Measurements from ENCODE around the gene PCDH10. TPM values are rescaled to one million over a fixed set of nuclear protein-coding genes. Genes with fewer than 3 reads are reported as not detected.
A peak's percentile ranks its signal among the peaks of the same experiment; 100 is the strongest.

Gene PCDH10, protein sequence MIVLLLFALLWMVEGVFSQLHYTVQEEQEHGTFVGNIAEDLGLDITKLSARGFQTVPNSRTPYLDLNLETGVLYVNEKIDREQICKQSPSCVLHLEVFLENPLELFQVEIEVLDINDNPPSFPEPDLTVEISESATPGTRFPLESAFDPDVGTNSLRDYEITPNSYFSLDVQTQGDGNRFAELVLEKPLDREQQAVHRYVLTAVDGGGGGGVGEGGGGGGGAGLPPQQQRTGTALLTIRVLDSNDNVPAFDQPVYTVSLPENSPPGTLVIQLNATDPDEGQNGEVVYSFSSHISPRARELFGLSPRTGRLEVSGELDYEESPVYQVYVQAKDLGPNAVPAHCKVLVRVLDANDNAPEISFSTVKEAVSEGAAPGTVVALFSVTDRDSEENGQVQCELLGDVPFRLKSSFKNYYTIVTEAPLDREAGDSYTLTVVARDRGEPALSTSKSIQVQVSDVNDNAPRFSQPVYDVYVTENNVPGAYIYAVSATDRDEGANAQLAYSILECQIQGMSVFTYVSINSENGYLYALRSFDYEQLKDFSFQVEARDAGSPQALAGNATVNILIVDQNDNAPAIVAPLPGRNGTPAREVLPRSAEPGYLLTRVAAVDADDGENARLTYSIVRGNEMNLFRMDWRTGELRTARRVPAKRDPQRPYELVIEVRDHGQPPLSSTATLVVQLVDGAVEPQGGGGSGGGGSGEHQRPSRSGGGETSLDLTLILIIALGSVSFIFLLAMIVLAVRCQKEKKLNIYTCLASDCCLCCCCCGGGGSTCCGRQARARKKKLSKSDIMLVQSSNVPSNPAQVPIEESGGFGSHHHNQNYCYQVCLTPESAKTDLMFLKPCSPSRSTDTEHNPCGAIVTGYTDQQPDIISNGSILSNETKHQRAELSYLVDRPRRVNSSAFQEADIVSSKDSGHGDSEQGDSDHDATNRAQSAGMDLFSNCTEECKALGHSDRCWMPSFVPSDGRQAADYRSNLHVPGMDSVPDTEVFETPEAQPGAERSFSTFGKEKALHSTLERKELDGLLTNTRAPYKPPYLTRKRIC
- total RNA-seq (under 1 TPM in 5 of 7 donors, not detected in 2; 0.05 to 0.13 (median 0.06) TPM), polyA plus RNA-seq (under 1 TPM in 2 of 3 donors, not detected in 1; under 0.01 to 0.19 TPM)
- long read RNA-seq, donor 1: 0 reads
- long read RNA-seq, donor 2, full-length matches to known transcripts: 2 of 2 reads
- long read RNA-seq, donor 2, partial matches to known transcripts: 0 of 2 reads
- long read RNA-seq, donor 2, other reads (novel, unspliced or antisense): 0 of 2 reads

DNA sequence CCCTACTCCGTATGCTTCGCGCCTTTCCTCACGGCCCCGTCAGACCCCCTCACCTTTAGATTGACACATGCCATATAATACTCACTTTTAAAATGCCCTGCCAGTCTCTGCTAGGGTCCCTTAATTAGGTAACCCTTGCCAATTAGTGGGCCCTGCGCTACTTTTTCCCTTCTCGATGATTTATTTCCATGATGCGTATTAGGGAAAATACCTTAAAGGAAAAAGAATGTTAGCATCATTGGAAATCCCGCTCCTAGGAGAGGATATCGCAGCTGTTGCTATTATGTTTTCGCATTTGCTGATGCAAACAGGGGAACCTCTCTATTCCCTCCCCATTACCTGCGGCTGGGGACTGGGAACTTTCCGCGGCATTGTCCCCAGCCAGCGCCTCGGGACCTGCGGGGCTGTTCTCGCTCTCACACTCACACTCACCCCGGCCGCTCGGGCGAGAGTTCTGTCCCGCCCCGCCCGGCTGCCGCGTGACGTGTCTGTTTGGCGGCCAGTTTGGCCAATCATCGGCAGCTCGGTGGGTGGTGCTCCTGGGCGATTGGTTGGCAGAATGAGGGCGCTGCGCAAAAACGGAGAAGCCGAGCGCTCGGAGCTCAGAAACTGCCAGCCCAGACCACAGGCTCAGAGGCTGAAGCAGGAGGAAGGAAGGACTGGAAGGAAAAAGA is at the start of gene PCDH10:
PCDH10 (plus strand) TSS at position 605 of the 674 bp plus-strand sequence. CDS start 847 bp downstream, outside the sequence.
- Histone ChIP-seq H3K27ac (no peak within 1 kb of the TSS), H3K4me3 (peak within 1 kb of the TSS; percentile 23 to 67 (median 29)), H3K27me3 (replicated peaks in 1 of 7) (peaks cover 13 to 94% (median 85%) of the 10 kb centered on the region in 7 donors), H3K4me1 (peaks cover 12 to 72% (median 49%) of the 10 kb centered on the region in 6 donors), H3K9me3 (no peaks in the 10 kb centered on the region), H3K36me3 (no peaks in the 10 kb centered on the region)
- WGBS, 5 donors: 2 to 4% (median 2%) methylated on average over 38 of the region's 38 CpGs
- peak; percentile 80 for DNase-seq
- intact Hi-C loops (cut with DNase I; ENCODE audit: low total_unique reads): no loop called here
- TF ChIP-seq POLR2AphosphoS5 (IDR thresholded peaks at IDR 0.05): peak; percentile 64 to 76 (median 69)
- TF ChIP-seq POLR2A (IDR thresholded peaks at IDR 0.05): peak in 1 of 3 donors; percentile 21
- no peak for TF ChIP-seq CTCF (IDR thresholded peaks at IDR 0.05 in 8 of 11, conservative IDR thresholded peaks at IDR 0.05 in 3 of 11)

DNA sequence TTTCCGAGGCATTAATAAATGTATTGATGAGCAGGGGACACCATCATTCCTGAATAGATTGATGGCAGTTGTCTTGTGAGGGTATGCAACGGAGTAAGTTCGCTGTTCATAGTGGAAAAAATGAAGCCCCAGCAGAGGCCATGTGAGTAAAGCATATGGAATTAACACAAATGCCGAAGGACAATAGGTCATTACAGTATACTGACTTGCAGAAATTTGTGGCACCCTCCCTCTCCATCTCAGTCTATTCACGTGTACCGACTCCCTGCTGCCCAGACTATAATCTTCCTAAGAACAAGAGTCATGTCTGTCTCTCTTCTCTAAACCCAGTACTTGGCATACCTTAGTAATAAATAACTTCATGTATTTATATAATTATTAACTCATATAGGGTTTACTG is 47.1 kb upstream of the PCDH10 start:
- no peak overlapping the region for H3K27ac ChIP-seq
- intact Hi-C loops (cut with DNase I; ENCODE audit: low total_unique reads): no loop called here
- 83 to 90% (median 86%) methylated on average over 6 of the region's 6 CpGs for WGBS, 5 donors

More for the DNA sequence above, 47.1 kb upstream of the PCDH10 start:
- no peaks in the 10 kb centered on the region for H3K9me3 ChIP-seq
- no peaks in the 10 kb centered on the region for H3K36me3 ChIP-seq
- no peaks in the 10 kb centered on the region for H3K4me1 ChIP-seq
- no peaks in the 10 kb centered on the region for H3K27me3 ChIP-seq (replicated peaks in 1 of 7)
- no peak overlapping the region for H3K4me3 ChIP-seq
- TF ChIP-seq CTCF (IDR thresholded peaks at IDR 0.05 in 8 of 11, conservative IDR thresholded peaks at IDR 0.05 in 3 of 11) (no peak), POLR2AphosphoS5 (IDR thresholded peaks at IDR 0.05) (no peak), POLR2A (IDR thresholded peaks at IDR 0.05) (no peak)
- no peak for DNase-seq

All from spleen (tissue), 13 donors.